Gastrocnemius medialis (tissue), 4 donors: Measurements from ENCODE around the gene RAPGEF1.

Source experiments
- POLR2A ChIP-seq, 2 donors: fragments of 450-650 bp; IDR thresholded peaks; one replicate each; pipeline ENCODE4 v1.6.1; 2017; ENCODE audit warnings: antibody characterized with exemption in 2 of 2, mild to moderate bottlenecking in 2 of 2, moderate library complexity in 2 of 2
- TF ChIP-seq, protein P1 (sequence below), 5 experiments: fragments of 450-650 bp in 3 of 5; fragments of 200-600 bp in 2 of 5; sonication (generic) in 2 of 5; IDR thresholded peaks in 4 of 5; conservative IDR thresholded peaks in 1 of 5; 1 replicate in 4 of 5; 2 replicates in 1 of 5; pipeline ENCODE4 v1.5.1; 2016 to 2019; ENCODE audit warnings: antibody characterized with exemption in 5 of 5, mild to moderate bottlenecking in 3 of 5, moderate library complexity in 3 of 5

DNA sequence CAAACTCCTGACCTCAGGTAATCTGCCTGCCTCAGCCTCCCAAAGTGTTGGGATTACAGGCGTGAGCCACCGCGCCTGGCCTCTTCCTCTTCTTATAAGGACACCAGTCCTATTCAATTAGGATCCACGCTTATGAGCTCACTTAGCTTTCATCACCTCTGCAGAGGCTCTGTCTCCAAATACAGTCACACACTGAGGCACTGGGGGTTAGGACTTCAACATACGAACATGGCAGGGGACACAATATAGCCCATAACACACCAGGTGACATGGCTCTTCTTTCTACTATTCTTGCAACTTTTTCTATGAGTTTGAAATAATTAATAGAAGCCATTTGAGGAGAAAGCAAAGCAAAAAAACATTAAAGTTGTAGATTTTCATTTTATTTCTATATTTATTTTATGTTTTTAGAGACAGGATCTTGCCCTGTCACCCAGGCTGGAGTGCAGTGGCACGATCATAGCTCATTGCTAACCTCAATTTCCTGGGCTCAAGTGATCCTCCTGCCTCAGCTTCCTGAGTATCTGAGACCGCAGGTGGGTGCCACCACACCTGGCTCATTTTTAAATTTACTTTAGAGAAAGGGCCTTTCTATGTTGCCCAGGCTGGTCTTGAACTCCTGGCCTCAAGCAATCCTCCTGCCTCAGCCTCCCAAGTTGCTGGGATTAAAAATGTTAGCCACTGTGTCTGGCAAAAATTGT is 200.5 kb downstream of the RAPGEF1 start:
- TF ChIP-seq, protein P1, sequence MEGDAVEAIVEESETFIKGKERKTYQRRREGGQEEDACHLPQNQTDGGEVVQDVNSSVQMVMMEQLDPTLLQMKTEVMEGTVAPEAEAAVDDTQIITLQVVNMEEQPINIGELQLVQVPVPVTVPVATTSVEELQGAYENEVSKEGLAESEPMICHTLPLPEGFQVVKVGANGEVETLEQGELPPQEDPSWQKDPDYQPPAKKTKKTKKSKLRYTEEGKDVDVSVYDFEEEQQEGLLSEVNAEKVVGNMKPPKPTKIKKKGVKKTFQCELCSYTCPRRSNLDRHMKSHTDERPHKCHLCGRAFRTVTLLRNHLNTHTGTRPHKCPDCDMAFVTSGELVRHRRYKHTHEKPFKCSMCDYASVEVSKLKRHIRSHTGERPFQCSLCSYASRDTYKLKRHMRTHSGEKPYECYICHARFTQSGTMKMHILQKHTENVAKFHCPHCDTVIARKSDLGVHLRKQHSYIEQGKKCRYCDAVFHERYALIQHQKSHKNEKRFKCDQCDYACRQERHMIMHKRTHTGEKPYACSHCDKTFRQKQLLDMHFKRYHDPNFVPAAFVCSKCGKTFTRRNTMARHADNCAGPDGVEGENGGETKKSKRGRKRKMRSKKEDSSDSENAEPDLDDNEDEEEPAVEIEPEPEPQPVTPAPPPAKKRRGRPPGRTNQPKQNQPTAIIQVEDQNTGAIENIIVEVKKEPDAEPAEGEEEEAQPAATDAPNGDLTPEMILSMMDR (IDR thresholded peaks at IDR 0.05 in 4 of 5, conservative IDR thresholded peaks at IDR 0.05 in 1 of 5) = no peak
- no peak for TF ChIP-seq POLR2A (IDR thresholded peaks at IDR 0.05)
